Vagina (tissue), 2 donors: ENCODE data around the gene FUT7.

Experiments
- POLR2A ChIP-seq, 2 donors: fragments of 450-650 bp; IDR thresholded peaks; one replicate each; pipeline ENCODE4 v1.6.1; 2017; ENCODE audit warnings: antibody characterized with exemption in 2 of 2, mild to moderate bottlenecking in 2 of 2, moderate library complexity in 2 of 2
- POLR2AphosphoS5 ChIP-seq, 2 donors: sonication (generic); formaldehyde crosslinking; IDR thresholded peaks; one replicate each; pipeline ENCODE4 v1.9.0; 2017; ENCODE audit warnings: antibody characterized with exemption in 2 of 2, mild to moderate bottlenecking in 2 of 2, low read depth in 1 of 2; ENCODE audit not compliant: insufficient read depth in 1 of 2
- TF ChIP-seq, protein P1 (sequence below), 3 experiments: fragments of 450-650 bp in 2 of 3; fragments of 200-600 bp in 1 of 3; sonication (generic) in 1 of 3; IDR thresholded peaks; one replicate each; pipeline ENCODE4 v1.5.1; 2017 to 2019; ENCODE audit warnings: antibody characterized with exemption in 3 of 3, mild to moderate bottlenecking in 2 of 3, moderate library complexity in 2 of 3

DNA sequence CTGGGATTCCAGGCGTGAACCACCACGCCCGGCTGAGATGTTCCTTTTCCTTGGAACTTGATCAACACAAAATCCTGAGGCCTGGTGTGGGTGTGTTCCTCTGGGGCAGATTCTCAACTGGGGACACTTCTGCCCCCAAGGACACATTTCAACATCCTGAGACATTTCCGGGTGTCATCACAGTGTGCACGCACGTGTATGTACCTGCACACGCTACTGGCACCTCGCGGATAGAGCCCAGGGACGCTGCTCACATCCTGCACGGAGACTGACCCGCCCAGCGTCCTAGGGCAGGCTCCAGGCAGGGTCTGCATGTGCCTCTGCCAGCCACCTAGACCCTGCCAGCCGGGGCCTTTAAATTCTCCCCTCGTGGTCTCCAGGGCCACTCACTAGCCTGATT lies 30.5 kb upstream of the FUT7 start:
- TF ChIP-seq POLR2AphosphoS5 (IDR thresholded peaks at IDR 0.05; ENCODE audit: insufficient read depth in 1 of 2, low read depth in 1 of 2) (no peak), POLR2A (IDR thresholded peaks at IDR 0.05) (no peak)
- TF ChIP-seq, protein P1, sequence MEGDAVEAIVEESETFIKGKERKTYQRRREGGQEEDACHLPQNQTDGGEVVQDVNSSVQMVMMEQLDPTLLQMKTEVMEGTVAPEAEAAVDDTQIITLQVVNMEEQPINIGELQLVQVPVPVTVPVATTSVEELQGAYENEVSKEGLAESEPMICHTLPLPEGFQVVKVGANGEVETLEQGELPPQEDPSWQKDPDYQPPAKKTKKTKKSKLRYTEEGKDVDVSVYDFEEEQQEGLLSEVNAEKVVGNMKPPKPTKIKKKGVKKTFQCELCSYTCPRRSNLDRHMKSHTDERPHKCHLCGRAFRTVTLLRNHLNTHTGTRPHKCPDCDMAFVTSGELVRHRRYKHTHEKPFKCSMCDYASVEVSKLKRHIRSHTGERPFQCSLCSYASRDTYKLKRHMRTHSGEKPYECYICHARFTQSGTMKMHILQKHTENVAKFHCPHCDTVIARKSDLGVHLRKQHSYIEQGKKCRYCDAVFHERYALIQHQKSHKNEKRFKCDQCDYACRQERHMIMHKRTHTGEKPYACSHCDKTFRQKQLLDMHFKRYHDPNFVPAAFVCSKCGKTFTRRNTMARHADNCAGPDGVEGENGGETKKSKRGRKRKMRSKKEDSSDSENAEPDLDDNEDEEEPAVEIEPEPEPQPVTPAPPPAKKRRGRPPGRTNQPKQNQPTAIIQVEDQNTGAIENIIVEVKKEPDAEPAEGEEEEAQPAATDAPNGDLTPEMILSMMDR (IDR thresholded peaks at IDR 0.05) = no peak
